Measurements from ENCODE around the gene P3H2.

Gene P3H2

GRCh38 chr3:189950258-189950657, 170.4 kb downstream of the P3H2 start:
- no peaks in the 10 kb centered on the region for H3K9me3 ChIP-seq (ENCODE audit: insufficient read depth, low read length, severe bottlenecking)
- no peak overlapping the region for H2AFZ ChIP-seq (ENCODE audit: low read depth, low read length)
- no peak overlapping the region for H3K27ac ChIP-seq (ENCODE audit: low read length)
- ATAC-seq (ENCODE audit: insufficient read depth, low read depth) (no peak), DNase-seq (no peak)
- no peaks in the 10 kb centered on the region for H3K79me2 ChIP-seq (ENCODE audit: insufficient read depth, low read length)
- no peak overlapping the region for H3K9ac ChIP-seq (ENCODE audit: low read depth, low read length)
- H3K4me1 ChIP-seq (ENCODE audit: insufficient read depth, low read length), result no peaks in the 10 kb centered on the region
- no peaks in the 10 kb centered on the region for H4K20me1 ChIP-seq (ENCODE audit: insufficient read depth, low read length)
- H3K27me3 ChIP-seq (ENCODE audit: insufficient read depth, low read length, poor library complexity), result no peaks in the 10 kb centered on the region
- no peak for TF ChIP-seq EZH2 (IDR thresholded peaks at IDR 0.05; ENCODE audit: borderline replicate concordance, low read depth, low read length, severe bottlenecking)
- no peak for TF ChIP-seq CTCF (IDR thresholded peaks at IDR 0.05; ENCODE audit: borderline replicate concordance, extremely low read depth, low read length, poor library complexity, severe bottlenecking)
- H3K4me2 ChIP-seq (ENCODE audit: insufficient read depth, low read length), result no peak overlapping the region
- no peaks in the 10 kb centered on the region for H3K36me3 ChIP-seq (ENCODE audit: insufficient read depth, low read length)
- no peak overlapping the region for H3K4me3 ChIP-seq (ENCODE audit: low read depth in 1 of 2, low read length in 2 of 2)

GRCh38 chr3:189949580-189949979, 171.1 kb downstream of the P3H2 start:
- Histone ChIP-seq H3K36me3 (ENCODE audit: insufficient read depth, low read length) (no peaks in the 10 kb centered on the region), H4K20me1 (ENCODE audit: insufficient read depth, low read length) (no peaks in the 10 kb centered on the region), H3K4me3 (ENCODE audit: low read depth in 1 of 2, low read length in 2 of 2) (no peak overlapping the region), H3K27ac (ENCODE audit: low read length) (no peak overlapping the region), H3K4me2 (ENCODE audit: insufficient read depth, low read length) (no peak overlapping the region), H3K79me2 (ENCODE audit: insufficient read depth, low read length) (no peaks in the 10 kb centered on the region), H2AFZ (ENCODE audit: low read depth, low read length) (no peak overlapping the region), H3K9ac (ENCODE audit: low read depth, low read length) (no peak overlapping the region), H3K27me3 (ENCODE audit: insufficient read depth, low read length, poor library complexity) (no peaks in the 10 kb centered on the region), H3K4me1 (ENCODE audit: insufficient read depth, low read length) (no peaks in the 10 kb centered on the region), H3K9me3 (ENCODE audit: insufficient read depth, low read length, severe bottlenecking) (no peaks in the 10 kb centered on the region)
- ATAC-seq (ENCODE audit: insufficient read depth, low read depth) (no peak), DNase-seq (no peak)
- TF ChIP-seq CTCF (IDR thresholded peaks at IDR 0.05; ENCODE audit: borderline replicate concordance, extremely low read depth, low read length, poor library complexity, severe bottlenecking) (no peak), EZH2 (IDR thresholded peaks at IDR 0.05; ENCODE audit: borderline replicate concordance, low read depth, low read length, severe bottlenecking) (no peak)

GRCh38 chr3:189948724-189949045, 172.0 kb downstream of the P3H2 start:
- TF ChIP-seq CTCF (IDR thresholded peaks at IDR 0.05; ENCODE audit: borderline replicate concordance, extremely low read depth, low read length, poor library complexity, severe bottlenecking), result no peak
- TF ChIP-seq EZH2 (IDR thresholded peaks at IDR 0.05; ENCODE audit: borderline replicate concordance, low read depth, low read length, severe bottlenecking), result no peak
- ATAC-seq (ENCODE audit: insufficient read depth, low read depth), result no peak
- no peak for DNase-seq

More at GRCh38 chr3:189948724-189949045, 172.0 kb downstream of the P3H2 start:
- Histone ChIP-seq H3K4me3 (ENCODE audit: low read depth in 1 of 2, low read length in 2 of 2) (no peak overlapping the region), H3K79me2 (ENCODE audit: insufficient read depth, low read length) (no peaks in the 10 kb centered on the region), H3K9ac (ENCODE audit: low read depth, low read length) (no peak overlapping the region), H3K4me2 (ENCODE audit: insufficient read depth, low read length) (no peak overlapping the region), H2AFZ (ENCODE audit: low read depth, low read length) (no peak overlapping the region), H3K27ac (ENCODE audit: low read length) (no peak overlapping the region), H3K9me3 (ENCODE audit: insufficient read depth, low read length, severe bottlenecking) (no peaks in the 10 kb centered on the region), H4K20me1 (ENCODE audit: insufficient read depth, low read length) (no peaks in the 10 kb centered on the region), H3K36me3 (ENCODE audit: insufficient read depth, low read length) (no peaks in the 10 kb centered on the region), H3K27me3 (ENCODE audit: insufficient read depth, low read length, poor library complexity) (no peaks in the 10 kb centered on the region), H3K4me1 (ENCODE audit: insufficient read depth, low read length) (no peaks in the 10 kb centered on the region)
